NCI-H1694 (cell line): ENCODE measurements around the gene MPPED2.
"Not testable (repeated sequence)": the region's sequence is repeated elsewhere in the genome, so short reads cannot be mapped to it uniquely, and the experiment has no call there.

ENCODE experiments used
- DNase-seq: peaks from one replicate; lab custom pipeline; 2025; lab: John Stamatoyannopoulos, UW

The MPPED2 gene

DNA sequence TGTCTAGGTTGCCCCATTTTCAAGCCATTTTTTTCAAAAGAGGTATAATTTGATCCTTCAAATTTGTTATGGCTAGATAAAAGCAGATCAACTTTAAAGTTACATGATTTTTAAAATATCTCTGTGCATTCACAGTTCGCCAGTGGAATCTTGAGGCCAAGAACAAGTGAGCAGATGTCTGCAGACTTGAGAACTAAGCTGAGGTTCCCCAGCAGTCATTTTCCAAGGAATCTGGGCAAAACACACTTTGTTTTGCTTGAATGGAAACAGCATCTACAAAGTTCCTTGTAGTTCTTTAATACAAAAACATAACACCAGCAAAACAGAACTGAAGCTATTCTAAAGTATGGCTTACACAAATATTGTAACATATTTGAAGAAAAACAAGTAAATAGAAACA is 7.7 kb downstream of the MPPED2 start:
- DNase-seq, result no peak

DNA sequence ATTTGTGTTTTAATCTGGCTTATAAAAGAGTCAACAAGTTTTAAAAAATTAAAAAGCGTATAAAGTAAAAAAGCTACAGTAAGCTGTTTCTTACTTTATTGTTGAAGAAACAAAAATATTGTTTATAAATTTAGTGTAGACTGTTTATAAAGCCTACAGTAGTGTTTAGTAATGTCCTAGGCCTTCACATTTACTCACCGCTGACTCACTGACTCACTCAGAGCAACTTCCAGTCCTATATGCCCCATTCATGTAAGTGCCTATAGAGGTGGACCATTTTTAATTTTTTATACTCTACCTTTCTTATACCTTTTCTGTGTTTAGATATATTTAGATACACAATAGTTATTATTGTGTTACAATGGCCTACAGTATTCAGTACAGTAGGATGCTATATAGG is 12.2 kb downstream of the MPPED2 start:
- no peak for DNase-seq

DNA sequence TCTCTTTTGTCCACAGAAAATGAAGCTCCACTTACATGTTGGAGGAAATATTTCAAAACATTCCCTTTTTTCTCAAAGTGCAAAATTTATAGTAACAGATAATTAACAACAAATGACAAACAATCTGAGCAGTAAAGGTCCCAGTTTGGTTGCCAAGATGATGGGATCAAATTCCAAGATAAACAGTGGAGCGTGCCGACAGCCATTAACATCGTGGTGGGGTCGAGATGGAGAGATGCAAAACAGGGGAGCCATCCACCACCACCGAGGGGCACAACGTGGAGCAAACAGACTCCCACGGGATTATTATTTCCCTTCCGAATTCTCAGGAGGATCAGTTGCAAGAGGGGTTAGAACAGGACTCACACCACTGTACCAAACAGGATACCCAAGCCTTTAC is 17.2 kb downstream of the MPPED2 start:
- DNase-seq, result no peak

DNA sequence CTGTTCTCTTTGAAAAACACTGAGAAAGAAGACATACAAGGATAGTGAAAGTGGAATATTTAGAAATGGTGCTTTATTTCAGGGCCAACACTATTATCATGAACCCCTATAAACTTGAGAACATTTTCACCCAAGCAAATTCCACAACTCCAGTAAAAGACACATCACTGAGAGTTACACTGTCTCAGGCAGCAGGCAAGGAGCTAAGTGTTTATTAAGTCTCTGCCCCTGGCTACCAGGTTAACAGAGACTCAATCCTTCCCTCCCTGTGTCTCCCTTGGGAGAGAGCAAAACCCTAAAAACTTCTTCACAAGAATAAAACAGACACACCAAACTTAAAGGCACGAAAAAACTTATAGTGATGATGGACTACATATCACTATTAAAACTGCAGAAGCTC is 18.5 kb downstream of the MPPED2 start:
- DNase-seq, result no peak

DNA sequence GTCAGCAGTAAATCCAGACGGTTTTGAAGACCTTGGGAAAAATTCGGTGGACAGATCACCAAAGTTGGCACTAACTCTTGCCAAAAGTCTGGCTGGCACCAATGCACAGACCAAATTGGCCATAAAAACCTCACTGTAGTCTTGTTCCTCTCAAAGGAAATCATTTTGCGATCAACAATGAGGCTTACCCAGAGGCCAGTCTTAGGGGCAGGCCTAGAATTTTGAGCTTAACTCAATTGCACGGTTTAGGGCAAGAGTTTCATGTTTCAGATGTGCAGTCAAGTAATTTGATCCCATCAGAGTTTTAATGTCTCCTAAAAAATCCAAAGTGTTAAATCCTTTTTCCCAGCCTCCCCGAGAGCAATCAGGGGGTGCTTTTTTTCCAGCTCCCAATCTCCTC is 19.0 kb downstream of the MPPED2 start:
- DNase-seq, result no peak

DNA sequence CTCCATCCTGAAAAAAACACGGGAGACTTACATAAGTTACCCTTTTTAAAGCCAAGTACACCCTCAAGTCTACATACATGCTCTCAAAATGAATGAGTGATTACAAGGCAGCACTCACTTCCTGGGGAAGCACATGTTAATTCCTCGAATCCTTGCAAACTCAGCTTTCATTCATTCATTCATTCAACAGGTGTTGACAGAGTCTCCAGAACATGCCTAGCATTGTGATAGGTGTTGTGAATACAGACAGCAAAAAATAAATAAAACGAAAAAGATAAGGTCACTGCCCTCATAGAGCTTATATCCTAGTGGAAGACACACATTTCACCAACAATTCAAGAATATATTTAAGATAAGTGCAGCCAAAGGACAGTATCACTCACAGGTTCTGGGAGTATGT is 19.7 kb downstream of the MPPED2 start:
- no peak for DNase-seq

DNA sequence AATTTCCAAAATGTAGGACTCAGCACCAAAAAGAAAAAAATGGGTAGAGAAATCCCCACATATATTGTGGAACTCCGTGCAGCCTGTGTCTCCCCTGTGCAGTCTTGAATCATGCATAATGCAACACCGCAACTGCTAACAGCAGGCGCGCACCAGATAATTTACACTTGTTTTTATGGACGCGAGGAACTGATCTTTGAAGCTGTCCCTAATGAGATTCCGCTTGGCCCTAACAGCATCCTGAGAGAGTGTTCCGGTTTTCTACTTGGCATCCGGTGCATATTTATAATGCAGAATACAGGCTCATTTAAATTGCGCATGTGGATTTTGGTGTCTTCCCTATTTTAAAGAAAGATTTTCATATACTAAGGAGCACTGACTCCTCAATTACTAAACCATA is 21.1 kb downstream of the MPPED2 start:
- DNase-seq, result no peak

DNA sequence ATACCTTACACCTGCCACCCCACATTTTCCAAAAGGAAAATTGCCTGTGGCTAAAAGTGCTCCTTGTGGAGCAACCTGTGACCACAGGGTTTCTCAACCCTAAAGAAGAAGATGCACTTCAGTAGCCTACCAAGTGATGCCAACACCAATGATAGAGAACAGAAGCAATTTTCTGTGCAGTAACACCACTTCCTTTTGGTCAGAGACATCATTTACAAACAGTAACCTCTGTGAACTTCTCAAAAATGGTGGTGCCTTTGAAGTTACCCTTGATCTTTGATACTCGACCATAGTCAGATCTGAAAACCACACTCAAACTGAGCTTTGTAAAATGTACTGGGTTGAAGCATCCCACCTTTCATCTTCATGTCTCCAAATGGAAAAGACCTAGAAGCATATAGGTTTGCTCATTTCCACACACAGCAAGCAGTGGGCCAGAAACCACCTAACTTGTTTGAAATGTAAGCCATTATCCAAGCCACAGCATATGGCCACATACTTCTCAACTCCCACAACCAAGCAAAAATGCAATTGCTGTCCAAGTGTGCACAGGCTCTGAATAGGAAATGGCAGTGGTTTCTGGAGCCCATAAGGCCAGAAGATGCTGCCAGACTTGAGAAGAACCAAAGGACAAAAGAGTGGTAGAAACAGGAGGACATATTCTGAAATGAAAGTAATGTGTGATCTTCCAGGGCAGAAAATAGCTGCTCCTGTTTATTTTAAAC is 24.3 kb downstream of the MPPED2 start:
- DNase-seq, result no peak

DNA sequence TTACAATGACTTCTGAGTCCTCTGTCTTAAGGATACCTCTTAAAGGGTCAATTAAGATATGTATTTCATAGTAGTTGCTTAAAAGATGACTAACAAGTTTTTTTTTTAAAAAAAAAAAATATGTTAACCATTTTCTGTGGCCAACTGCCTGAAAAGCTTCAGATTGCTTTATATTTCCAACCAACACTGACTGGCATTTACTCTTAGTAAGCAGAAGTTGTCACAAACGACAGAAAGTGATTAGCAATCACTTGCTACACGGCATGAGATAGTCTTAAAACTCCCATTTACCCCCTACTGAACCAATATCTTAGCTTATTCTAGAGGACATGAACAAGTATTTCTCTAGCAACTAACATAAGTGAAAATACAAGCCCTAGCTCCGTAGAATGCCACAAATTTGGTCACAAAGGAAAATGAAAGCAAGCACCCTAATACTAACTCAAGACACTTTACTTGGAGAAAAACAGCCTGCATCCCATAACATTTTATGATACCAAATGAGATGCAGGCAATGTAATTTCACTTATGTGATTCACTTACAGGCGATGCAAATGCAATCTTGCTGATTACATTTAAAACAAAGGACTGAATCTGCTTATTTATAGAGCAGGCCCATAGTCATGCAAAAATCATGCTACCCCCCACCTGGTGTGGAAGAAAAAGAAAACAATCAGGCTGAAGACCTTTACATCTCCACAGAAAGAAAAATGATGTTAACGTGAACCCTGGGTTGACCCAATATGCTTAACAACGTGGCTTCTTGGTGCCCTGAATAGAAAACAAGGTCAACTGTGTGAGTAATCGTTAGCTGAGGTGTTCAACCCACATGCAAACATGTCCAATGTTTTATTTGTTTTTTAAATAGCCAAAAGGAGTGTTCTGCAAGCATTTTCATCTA is 25.7 kb downstream of the MPPED2 start:
- DNase-seq, result no peak

DNA sequence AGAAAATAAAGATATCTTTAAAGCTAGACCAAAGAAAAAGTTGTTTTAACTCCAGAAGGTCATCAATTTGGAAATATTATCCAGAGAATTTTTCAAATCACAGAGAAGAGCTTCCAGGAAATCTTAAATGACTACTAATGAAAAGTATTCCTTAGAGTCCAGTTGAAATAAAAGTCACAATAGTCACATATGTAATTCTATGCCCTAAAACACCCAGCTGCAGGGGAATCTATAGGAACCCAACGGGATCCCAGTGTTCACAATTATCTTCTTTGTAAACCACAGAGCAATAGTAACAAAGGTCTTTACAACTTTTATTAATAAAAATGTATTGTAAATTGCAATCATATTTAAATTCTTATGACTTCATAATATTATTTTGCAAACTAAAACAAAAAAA is 27.1 kb downstream of the MPPED2 start:
- DNase-seq, result no peak

DNA sequence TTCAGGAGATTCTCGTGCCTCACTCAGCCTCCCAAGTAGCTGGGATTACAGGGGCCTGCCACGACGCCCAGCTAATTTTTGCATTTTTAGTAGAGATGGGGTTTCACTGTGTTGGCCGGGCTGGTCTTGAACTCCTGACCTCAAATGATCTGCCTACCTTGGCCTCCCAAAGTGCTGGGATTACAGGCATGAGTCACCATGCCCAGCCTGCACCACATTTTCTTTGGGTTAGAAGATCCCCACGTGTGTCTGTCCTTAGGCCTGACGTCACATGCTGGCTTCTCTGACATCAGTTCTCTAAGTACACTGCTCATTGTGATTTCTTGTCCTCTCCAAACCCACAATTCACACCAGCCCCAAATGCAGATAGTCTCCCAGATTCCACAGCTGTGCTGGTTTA is 31.6 kb downstream of the MPPED2 start:
- DNase-seq, result not testable (repeated sequence)

DNA sequence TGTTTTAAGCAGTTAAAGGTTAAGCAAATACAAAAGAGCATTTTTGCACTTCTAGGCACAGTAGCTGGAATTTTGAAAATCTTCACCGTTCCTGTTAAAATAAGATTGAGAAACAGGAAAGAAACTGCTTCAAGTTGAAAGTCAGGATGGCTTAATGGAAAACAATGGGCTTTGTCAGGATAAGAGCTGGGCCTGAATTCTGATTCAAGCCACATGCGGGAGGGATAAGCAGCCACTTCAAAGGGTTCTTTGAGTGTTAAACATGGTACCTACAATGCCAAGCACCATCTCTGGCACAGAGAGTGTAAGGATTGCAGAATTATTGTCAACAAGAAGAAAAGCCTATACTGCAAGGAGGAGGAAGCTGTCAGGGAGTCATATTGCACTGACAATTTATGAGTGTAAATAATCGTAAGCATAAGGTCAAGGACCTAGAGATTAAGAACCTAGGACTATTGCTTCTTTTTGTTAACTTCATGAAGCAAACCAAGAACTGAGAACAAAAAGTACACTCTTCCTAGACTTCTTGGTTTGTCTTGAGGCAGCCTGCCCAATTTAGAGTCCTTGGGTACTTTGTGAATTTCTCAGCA is 32.5 kb downstream of the MPPED2 start:
- DNase-seq, result no peak

DNA sequence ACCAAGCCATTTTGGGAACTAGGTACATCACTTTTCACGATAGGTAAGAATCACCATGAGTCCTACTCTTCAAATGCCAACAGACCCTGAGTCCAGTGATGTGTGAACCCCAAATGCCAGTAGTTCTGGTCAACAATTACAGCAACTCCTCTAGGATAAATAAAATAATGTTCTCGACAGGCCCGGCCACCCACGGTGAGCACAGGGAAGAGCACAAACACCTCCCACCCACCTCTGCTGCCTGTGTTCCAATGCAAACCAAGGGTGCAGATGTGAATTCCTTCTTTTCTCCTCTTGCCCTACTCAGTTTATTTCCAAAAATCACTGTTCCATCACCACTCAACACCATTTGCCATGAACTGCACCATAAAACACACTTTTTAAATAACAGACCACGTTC is 33.3 kb downstream of the MPPED2 start:
- DNase-seq, result no peak

DNA sequence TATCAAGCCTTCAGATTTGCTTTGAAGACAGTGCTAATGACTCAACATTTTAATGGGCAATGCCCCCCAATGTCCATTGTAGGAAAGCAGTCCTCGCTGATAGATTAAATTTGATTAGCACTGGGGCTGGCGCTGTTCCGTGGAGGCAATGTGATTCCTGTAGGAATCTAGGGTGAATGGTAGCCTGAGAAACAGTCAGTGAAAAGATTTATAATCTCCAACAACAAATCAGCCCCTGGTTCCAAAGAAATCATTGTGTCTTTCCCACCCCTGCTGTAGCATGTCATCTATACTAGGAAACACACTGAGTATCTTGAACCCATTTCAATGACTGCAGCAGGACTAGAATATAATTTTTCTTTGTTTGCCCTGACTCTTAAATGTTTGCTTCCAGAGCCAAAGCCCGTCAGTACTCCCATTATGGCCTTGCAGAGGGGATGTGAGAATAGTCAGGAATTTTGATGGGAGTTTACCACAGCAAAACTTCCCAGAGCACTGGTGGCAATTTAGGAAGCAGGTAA is 36.1 kb downstream of the MPPED2 start:
- no peak for DNase-seq

DNA sequence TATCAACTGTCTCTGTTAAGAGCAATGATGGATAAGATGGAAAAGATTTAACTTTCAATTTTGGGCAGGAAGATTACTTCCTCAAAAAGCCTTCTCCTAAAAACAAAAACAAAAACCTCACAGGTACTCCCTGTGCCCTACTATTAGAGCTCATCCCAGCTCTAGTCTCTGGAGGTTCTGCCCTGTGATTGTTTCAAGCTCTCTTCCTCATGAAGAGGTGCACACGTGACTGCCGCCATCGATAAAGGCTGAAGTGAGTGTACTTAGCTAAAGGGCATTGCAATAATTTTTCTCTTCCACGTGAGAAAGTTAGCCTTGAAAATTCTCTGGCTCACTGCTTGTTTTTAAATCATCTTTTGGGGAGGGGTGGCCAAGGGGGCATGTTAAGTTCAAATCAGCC is 36.6 kb downstream of the MPPED2 start:
- no peak for DNase-seq

DNA sequence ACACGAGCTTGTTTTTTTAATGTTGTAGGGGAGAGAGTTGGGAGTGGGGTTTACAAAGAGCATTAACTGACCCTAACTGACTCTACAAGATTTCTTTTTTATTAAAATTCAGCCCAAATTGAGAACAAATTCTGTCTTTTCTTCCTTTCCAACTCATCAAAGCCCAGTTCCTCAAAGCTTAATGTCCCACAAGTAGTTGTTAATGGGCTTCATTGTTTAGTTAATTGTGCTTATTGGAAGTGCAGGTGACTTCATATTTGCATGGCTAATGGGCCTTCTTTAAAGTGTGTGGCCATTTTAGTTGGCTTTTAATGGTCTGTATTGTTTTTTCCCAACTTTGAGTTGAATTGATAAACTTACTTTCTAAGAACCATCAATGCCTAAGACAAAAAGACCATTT is 39.8 kb downstream of the MPPED2 start:
- DNase-seq, result no peak

DNA sequence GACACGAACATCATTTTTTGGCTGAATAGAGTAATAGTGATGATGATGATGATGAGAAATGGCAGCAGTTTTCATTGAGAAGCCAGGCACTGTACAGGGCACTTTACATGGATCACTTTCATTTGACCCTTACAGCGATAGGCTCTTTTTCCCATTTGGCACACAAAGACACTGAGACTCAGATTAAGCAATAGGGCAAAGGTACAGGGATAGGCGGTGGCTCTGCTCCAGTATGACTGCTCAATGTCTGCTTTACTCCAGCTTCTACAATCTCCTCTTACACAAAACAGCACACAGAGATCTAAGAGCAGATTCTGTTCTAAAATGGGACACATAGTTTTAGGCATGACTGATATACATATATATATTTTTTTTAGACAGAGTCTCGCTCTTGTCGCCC is 40.6 kb downstream of the MPPED2 start:
- DNase-seq, result no peak

DNA sequence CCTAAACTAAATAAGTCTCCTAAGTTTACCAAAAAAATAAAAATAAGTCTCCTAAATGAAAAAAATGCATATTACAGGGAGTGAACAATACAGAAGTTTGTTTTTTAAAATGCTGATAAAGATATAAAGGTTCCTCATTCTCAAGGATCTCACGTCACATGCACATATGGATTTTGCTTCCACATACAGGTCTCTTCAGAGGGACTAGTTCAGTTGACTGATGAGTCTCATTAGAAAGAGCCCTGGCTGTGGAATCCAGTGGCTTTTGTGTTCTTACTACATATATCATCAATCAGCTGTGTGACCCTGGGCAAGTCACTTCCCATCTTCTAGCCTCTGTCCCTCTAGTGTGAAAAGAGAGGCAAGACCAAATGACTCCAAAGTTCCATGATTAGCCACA is 43.1 kb downstream of the MPPED2 start:
- DNase-seq, result no peak

DNA sequence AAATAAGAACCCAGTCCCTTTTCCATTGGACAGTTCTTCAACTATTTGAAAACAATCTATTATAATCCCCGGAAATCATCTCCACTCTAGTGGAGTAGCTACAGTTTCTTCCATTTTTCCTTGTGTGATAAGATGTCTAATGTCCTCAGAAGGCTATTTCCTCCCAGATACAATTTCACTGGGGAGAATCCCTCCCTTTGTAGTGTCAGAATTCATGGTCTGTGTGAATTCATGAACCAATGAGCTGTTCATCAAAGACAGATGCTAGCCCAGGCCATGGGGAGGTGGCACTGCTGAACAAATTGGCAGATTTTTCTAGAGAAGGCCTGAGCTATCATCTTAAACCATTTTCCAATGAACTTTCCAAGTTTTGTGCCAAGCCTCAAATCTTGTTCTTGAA is 45.4 kb downstream of the MPPED2 start:
- no peak for DNase-seq

DNA sequence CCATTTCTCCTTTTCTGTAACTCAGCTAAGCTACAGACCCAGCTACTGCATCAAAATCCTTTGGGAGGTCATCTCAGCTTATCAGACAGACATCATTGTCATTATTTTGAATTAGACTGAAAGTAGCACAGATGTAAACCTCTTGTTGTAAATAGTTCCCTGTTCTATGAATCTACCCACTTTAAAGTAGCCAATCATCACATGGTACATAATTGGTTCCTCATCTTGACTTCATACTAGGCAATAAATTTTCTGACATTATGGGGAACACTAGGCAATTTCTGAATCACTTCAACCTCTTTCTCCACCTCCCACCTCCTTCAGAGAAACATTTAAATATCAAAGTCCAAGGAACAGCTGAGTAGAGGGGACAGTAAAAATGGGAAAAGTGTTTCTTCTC is 47.9 kb downstream of the MPPED2 start:
- DNase-seq, result no peak

DNA sequence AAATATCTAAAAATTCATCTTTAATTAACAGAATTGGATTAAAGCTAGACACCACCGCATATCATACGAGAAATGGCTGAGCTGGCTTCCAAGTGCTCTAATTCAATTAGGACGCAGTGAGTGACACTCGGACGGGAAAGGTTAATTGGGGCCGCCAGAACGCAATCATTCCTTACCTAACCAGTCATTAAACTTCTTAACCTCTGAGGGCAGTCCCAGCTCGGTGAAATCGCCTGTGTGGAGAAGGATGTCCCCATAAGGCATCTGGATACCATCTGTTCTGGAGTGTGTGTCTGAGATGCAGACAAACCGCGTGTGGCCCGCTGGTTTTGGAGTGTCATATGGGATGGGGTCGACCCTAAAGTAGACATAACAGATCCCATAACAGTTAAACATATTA is 50.3 kb downstream of the MPPED2 start:
- no peak for DNase-seq

DNA sequence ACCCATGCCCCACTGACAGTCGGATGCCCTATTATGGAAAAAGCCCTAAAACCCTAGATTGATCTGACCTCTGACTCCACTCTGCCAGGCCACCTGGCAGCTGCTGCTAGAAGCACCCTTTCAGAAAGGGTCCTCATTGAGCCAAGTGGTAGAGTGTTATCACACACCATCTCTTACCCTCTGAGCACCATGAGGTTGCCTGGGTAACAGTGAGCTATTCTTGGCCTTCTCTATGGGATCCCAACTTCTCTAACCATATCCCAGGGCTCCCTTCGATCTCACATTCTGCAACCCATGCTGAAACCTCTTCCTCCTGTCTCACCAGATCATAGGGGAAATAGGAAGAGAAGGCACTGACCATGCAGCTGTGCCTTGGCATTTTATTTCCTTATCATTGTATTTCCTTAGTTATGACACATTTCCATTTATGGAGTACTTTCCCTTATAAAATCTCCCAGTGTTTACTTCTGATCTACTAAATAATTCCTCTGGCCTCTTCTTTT is 52.7 kb downstream of the MPPED2 start:
- no peak for DNase-seq

DNA sequence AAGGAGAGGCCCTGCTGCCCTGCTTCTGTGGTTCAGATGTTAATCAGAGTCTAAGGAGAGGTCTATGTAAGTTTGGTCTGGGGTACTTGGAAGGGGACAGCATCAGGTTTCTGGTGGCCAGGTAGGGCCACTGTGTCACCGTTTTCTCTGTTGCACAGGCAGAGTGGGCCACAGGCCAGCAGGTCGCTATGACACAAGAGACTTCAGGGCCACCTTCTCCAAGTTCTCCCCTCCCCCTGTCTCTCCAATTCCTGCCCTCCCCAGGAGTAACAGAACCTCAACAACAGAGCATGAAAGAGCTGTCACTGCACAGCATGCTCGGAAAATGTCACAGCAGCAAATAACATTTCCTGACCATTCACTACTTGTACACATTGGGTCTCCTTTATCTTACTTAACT is 58.6 kb downstream of the MPPED2 start:
- no peak for DNase-seq
